Fibroblast of skin of abdomen (primary cell): ENCODE measurements around the gene RUVBL2. TPM values are rescaled to one million over a fixed set of nuclear protein-coding genes. Genes with fewer than 3 reads are reported as not detected.

Experiments
- DNase-seq: peaks from one replicate; pipeline ENCODE4 v3.0.0-alpha.2; 2013
- polyA plus RNA-seq, 2 experiments: library from polyadenylated mRNA; unstranded; fragments of 120-200 nt; gene quantifications; one replicate each; pipeline ENCODE4 v1.2.1, GENCODE V29; 2013; ENCODE audit not compliant: insufficient read length in 2 of 2

The RUVBL2 gene
- polyA plus RNA-seq (2013, experiment 1 of 2; ENCODE audit: insufficient read length) = 115 TPM
- polyA plus RNA-seq (2013, experiment 2 of 2; ENCODE audit: insufficient read length) = 125 TPM

DNA sequence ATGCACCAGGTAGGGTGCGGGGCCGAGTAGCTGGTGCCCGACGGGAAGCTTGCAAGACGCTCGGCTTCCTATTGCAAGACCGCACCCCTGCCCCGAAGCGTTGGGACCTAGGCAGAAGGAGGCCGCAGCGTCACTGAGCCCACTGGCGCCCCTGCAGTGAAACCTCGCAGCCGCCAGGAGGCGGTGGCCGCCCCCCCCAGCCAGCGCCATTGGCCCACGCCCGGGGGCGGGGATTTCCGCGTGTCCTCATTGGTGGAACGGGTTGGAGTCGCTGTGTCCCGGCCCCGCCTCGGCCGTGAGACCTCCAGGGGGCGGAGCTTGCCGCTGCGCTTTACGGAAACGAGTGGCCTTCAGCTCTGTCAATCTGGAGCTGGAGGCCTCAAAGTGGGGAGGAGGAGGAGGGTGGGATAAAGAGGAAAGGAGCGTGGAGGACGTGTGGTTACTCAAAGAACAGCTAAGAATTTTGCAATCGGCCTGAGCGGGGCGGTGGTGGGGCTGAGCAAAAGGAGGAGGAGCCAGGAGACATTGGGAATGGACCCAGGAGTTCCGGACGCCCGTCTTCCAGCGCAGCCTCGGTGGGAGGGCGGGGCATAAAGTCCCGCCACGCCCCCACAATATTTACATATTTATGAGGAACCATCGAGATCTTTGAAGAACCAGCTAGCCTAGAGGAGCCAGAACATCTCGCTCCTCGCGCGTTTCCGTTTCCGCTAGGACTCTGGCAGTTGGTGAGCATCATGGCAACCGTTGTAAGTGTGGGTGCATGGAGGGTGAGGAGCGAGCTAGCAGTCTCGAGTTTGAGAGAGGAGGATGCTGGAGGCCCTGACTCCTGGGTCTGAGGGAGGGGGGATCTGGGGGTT lies at the start of gene RUVBL2, which contains the start of gene GYS1:
Gene RUVBL2 (plus strand): TSS at position 713 of the 860 bp plus-strand sequence. CDS start 25 bp downstream, at position 738.
Gene GYS1 (minus strand): TSS at position 135 of the 860 bp plus-strand sequence. CDS start 197 bp downstream, outside the sequence.
- peak; percentile 100 for DNase-seq

- DNase-seq = no peak
These were observed 48.3 kb upstream of the RUVBL2 start for GRCh38 chr19:48945415-48945814.

DNA sequence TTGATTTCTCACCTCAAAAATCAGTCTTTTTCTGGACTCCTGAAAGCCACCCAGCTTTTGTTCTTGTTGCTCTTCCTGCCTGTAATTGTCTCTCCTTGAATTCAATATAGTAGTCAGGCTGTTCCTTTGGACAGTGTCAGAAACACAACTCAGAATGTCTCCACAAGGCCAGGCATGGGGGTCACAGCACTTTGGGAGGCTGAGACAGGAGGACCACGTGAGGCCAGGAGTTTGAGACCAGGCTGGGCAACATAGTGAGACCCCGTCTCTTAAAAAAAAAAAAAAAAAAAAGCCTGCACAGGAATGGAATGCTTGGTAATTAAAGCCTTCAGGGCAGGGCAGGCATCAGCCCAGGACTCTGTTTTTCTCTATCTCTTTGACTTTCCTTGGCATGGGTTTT lies 47.9 kb upstream of the RUVBL2 start:
- DNase-seq = no peak

DNA sequence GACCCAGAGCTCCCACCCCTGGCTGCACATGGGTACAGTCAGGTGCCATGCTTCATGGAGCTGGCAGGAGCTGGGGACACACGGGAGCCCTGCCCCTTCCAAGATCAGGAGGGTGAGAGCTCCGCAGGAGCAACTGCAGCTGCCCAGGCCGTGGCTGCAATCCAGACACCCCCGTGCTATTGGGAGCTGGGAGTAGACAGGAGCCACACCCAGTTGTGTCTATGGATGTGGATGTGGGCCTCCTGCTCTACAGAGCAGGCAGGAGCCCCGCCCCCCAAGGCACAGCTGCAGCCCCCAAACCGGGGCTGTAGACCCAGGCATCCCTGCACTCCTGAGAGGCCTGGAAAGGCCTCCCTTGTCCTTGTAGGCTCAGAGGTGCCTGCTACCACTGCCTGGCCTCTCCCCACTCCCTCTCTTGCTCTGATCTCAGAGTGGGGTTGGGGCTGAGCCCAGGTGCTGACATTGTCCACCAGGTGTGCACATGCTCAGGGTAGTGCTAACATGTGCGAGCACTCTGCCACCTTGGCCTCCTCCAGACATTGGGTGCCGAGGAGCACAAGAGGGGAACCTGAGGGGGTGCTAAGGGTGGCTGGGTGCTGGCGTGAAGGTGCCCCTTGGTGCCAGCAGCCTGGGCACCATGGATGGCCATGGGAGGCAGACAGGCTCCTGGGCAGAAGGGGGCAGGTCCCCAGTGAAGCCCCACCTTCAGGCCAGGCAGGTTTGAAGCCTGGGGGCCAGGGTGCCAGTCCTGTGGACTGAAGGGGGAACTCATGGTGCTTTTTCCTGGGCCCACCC lies 47.0 kb upstream of the RUVBL2 start:
- no peak for DNase-seq

DNA sequence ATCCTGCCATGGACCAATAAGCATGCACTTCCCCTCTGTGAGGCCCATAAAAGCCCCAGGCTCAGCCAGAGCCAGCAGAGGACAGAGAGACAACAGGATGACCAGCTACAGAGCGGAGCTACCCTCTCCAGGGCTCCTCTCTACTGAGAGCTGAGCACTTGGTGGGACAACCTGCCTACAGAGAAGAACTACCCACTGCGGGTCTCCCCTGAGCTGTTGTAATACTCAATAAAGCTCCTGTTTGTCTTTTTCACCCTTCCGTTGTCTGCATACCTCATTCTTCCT lies 46.5 kb upstream of the RUVBL2 start:
- DNase-seq = no peak

DNA sequence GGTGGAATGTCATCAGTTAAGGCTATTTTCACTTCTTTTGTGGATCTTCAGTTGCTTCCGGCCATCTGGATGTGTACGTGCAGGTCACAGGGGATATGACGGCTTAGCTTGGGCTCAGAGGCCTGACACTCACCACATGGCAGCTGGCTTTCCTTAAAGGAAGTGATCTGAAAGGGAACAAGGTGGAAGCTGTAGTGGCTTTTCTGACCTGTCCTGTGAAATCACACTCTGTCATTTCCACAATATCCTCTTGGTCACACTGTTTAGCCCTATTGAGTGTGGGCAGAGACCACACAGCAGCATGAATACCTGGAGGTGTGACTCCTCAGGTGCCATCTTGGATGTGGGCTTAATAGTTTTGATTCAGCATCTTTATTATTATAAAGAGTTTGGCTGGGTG lies 43.5 kb upstream of the RUVBL2 start:
- no peak for DNase-seq

GRCh38 chr19:48950830-48951519 lies 42.7 kb upstream of the RUVBL2 start:
- DNase-seq = no peak

- DNase-seq = no peak
These were observed 40.5 kb upstream of the RUVBL2 start for GRCh38 chr19:48953141-48953540.

DNA sequence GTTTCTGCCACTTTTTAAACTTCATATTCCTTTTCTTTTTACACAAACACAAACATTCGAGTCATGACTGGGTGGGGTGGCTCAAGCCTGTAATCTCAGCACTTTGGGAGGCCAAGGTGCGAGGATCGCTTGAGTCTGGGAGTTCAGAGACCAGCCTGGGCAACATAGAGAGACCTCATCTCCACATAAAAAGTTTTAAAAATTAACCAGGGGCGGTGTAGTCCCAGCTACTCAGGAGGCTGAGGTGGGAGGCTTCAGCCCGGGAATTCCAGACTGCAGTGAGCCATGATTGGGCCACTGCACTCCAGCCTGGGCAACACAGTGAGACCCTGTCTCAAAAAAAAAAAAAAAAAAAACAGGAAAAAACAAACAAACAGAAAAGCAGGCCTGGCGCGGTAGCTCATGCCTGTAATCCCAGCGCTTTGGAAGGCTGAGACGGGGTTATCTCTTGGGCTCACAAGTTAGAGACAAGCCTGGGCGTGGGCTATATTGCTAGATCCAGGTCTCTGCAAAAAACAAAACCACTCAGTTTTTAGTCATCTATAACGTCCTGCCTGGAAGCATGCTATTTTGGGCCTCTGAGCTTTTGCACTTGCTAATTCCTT lies 39.6 kb upstream of the RUVBL2 start:
- DNase-seq = no peak

DNA sequence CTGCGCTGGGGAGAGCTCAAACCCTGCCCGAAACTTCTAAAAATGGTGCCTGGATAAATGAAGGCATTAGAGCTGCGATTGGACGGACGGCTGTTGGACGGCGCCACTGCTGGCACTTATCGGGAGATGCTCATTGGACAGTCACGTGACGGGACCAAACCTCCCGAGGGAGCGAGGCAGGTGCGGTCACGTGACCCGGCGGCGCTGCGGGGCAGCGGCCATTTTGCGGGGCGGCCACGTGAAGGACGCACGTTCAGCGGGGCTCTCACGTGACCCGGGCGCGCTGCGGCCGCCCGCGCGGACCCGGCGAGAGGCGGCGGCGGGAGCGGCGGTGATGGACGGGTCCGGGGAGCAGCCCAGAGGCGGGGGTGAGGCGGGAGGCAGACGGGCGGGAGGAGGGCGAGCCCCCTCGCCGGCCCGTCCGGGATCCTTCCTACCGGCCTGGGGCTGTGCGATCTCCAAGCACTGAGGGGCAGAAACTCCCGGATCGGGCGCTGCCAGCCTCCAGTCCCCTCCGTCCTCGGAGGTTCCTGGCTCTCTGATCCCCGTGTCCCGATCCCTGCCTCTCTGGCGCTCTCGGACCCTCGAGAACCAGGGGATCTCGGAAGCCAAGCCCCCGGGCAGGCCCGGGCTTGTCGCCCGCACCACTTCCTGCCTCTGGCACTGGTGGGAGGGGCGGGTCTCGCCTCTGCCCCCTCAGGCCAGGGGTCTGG lies 38.9 kb upstream of the RUVBL2 start, which contains the start of gene BAX:
Gene BAX (plus strand): TSS at position 281 of the 713 bp plus-strand sequence. CDS start 54 bp downstream, at position 335.
- DNase-seq = peak; percentile 96

DNA sequence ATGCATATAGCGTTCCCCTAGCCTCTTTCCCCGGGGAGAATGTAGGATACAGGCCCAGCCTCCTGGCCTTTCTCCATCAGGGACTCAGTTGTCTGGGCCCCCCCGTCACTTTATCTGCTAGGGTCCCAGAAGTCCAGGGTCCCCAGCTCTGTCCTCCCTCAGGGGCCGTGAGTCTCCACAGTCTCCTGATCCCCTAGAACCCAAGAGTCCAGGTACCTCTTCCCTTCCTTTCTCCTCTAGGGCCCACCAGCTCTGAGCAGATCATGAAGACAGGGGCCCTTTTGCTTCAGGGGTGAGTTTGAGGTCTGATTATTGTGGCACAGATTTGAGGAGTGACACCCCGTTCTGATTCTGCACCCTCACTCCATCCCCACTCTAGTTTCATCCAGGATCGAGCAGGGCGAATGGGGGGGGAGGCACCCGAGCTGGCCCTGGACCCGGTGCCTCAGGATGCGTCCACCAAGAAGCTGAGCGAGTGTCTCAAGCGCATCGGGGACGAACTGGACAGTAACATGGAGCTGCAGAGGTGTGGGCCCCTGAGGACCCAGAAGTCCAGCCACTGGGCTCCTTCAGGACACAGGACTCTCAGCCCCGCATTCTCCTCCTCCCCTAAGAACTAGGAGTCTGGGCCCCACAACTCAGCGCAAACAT lies 38.3 kb upstream of the RUVBL2 start:
- DNase-seq = no peak

DNA sequence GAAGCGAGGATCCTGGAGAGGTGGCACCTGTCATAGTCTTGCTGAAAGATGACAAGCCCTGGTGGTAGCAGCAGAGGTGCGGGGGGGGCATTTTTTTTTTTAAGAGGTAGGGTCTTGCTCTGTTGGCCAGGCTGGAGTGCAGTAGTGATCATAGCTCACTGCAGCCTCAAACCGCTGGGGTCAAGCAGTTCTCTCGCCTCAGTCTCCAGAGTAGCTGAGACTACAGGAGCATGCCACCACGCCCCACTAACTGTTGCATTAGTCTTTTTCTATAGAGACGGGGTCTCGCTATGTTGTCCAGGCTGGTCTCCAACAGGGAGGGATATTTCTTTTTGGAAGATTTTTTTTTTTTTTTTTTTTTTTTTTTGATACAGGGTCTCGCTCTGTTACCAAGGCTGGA lies 35.7 kb upstream of the RUVBL2 start:
- DNase-seq = no peak

GRCh38 chr19:48959341-48960239 lies 34.1 kb upstream of the RUVBL2 start:
- DNase-seq = no peak

GRCh38 chr19:48961051-48961649 lies 32.5 kb upstream of the RUVBL2 start:
- no peak for DNase-seq

DNA sequence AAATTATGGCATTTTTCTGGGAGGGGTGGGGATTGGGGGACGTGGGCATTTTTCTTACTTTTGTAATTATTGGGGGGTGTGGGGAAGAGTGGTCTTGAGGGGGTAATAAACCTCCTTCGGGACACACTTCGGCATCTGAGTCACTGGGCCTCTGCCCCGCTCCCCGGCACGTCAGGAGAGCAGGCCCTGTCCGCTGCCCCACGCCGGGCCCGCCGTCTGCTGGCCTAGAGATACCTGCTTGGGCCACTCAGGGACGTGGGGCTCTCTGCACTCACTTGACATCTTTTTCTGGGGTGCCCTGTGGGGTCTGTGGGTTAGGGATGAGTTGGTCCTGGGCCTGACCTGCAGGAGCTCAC lies 32.0 kb upstream of the RUVBL2 start:
- DNase-seq = no peak

DNA sequence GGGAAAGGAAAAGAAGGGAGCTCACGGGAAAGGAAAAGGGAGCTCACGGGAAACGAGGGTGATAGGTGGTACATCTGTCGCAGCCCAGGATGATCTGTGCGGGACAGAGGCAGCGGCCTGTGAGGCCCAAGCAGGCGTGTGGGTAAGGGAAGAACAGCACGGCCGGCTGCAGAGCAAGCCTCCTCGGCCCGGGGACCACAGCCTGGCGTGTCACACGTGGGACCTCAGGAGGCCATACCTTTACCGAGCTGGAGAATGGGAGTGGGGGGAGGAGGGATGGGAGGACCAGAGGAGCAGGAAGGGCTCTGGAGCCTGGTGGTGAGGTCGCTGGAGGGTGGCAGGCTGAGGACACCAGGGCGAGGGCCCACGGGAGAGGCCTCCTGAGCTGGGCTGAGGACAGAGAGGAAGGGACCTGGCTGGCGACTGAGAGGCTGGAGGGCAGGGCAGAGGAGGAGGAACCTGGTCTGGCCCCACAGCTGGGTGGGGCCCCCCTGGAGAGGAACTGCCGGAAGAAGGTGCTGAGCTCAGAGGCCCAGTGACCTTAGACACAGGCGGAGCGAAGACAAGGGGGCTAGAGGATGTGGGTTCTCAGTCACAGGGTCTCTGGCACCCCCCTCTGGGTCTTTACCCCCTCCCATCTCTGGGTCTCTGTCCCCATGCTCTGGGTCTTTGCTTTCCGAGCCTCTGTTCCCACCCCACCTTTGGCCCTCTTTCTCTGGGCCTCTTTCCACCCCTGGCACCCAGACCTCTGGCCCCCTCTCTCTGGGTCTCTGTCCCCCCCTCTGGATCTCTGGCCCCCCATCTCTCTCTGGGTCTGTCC lies 31.4 kb upstream of the RUVBL2 start:
- DNase-seq = no peak

DNA sequence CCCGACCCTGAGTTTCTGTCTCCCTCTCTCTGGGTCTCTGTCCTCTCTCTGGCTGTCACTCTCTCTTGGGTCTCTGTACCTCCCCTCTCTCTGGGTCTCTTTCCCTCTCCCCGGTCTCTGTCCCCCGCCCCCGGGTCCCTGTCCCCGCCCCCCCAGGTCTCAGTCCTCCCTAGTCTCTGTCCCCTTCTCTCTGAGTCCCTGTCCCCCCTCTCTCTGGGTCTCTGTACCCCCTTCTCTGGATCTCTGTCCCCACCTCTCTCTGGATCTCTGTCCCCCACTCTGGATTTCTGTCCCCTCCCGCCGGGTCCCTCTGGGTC lies 30.9 kb upstream of the RUVBL2 start:
- DNase-seq = no peak

DNA sequence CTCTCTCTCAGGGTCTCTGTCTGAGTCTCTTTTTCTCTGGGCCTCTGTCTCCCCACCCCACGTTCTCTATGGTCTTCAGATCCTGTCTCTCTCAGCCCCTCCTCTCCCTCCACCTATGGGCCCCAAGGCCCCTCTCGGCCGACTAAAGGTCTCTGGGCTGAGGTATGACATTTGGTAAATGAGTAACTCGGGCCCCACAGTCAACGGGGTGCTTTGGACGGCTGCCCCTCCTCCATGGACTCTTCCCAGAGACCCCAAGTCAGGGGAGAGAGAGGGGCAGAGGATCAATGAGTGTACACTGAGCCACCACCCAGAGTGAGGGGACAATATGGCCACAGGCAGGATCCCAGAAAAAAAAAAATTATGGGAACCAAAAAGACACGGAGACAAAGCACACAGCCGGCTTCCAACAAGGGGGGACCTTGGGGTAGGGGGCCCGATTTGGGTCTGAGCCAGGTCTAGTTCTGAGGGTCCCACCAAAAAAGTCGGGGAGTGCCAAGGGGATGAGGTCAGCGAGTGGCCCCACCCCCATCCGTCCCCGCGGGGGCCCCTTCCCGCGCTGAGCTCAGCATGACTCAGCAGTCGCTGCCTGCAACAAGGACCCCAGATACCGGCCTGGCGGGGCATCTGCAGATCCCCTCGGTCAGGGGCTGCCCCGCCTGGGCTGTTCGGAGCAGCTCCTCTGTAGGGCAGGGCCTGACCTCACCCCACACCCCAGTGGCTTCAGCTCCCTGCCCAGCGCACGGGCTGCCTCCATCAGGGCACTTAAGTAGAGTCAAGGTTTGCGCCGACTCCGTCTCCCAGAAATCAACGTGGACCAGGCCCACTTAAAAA lies 30.1 kb upstream of the RUVBL2 start:
- peak; percentile 81 for DNase-seq
